DMS53 treated with DMSO at 0.1 percent for 48 hours (cell line): Measurements from ENCODE around the gene DLGAP4.
A peak's percentile ranks its signal among the peaks of the same experiment; 100 is the strongest.

ENCODE experiments used
- DNase-seq: peaks from one replicate; lab custom pipeline; 2025; ENCODE audit not compliant: unreplicated experiment; lab: John Stamatoyannopoulos, UW

Gene DLGAP4

GRCh38 chr20:36399969-36400545, 93.9 kb downstream of the DLGAP4 start:
- no peak for DNase-seq

- DNase-seq: no peak
Observed at GRCh38 chr20:36400909-36401735, 95.0 kb downstream of the DLGAP4 start.

GRCh38 chr20:36402708-36403107, 96.6 kb downstream of the DLGAP4 start:
- no peak for DNase-seq

- no peak for DNase-seq
Observed at GRCh38 chr20:36404435-36404978, 98.4 kb downstream of the DLGAP4 start.

GRCh38 chr20:36405255-36405654, 99.1 kb downstream of the DLGAP4 start:
- no peak for DNase-seq

- DNase-seq: no peak
Observed at GRCh38 chr20:36407199-36407733, 101.1 kb downstream of the DLGAP4 start.

- DNase-seq: no peak
Observed at GRCh38 chr20:36408219-36408618, 102.1 kb downstream of the DLGAP4 start.

GRCh38 chr20:36411861-36412454, 105.8 kb downstream of the DLGAP4 start:
- DNase-seq: no peak

- DNase-seq: no peak
Observed at GRCh38 chr20:36415475-36416002, 109.4 kb downstream of the DLGAP4 start.

GRCh38 chr20:36418711-36419110, 112.6 kb downstream of the DLGAP4 start:
- no peak for DNase-seq

- no peak for DNase-seq
Observed at GRCh38 chr20:36421641-36422040, 115.5 kb downstream of the DLGAP4 start.

- no peak for DNase-seq
Observed at GRCh38 chr20:36424314-36424713, 118.2 kb downstream of the DLGAP4 start.

GRCh38 chr20:36425166-36425565, 119.0 kb downstream of the DLGAP4 start:
- no peak for DNase-seq

GRCh38 chr20:36431604-36432003, 125.5 kb downstream of the DLGAP4 start:
- DNase-seq: no peak

GRCh38 chr20:36432096-36432495, 126.0 kb downstream of the DLGAP4 start:
- no peak for DNase-seq

- DNase-seq: no peak
Observed at GRCh38 chr20:36434383-36434782, 128.2 kb downstream of the DLGAP4 start.

GRCh38 chr20:36435124-36435523, 129.0 kb downstream of the DLGAP4 start:
- DNase-seq: no peak

GRCh38 chr20:36435592-36436541, 129.7 kb downstream of the DLGAP4 start:
- peak; percentile 52 for DNase-seq

- DNase-seq: peak; percentile 6
Observed at GRCh38 chr20:36439040-36439730, 133.0 kb downstream of the DLGAP4 start.

- no peak for DNase-seq
Observed at GRCh38 chr20:36439731-36440072, 133.6 kb downstream of the DLGAP4 start.
